ENCODE measurements around the gene KCNE1.
"Not testable (repeated sequence)": the region's sequence is repeated elsewhere in the genome, so short reads cannot be mapped to it uniquely, and the experiment has no call there.

Gene KCNE1
- 0 reads per million in 2 donors for total RNA-seq

GRCh38 chr21:34511787-34512455 lies at the start of gene KCNE1:
KCNE1 (minus strand) TSS chr21:34512210; CDS start chr21:34449634, 62,576 bp downstream.
- DNase-seq, result no peak

GRCh38 chr21:34561806-34562205 lies 49.8 kb upstream of the KCNE1 start:
- DNase-seq, result no peak

- no peak for DNase-seq
Measured at GRCh38 chr21:34560609-34561008, 48.6 kb upstream of the KCNE1 start.

- DNase-seq, result no peak
Measured at GRCh38 chr21:34560021-34560420, 48.0 kb upstream of the KCNE1 start.

- DNase-seq, result no peak
Measured at GRCh38 chr21:34559089-34559631, 47.1 kb upstream of the KCNE1 start.

- no peak for DNase-seq
Measured at GRCh38 chr21:34558166-34558565, 46.2 kb upstream of the KCNE1 start.

GRCh38 chr21:34557261-34557660 lies 45.3 kb upstream of the KCNE1 start:
- DNase-seq, result no peak

- not testable (repeated sequence) for DNase-seq
Measured at GRCh38 chr21:34554670-34555069, 42.7 kb upstream of the KCNE1 start.

GRCh38 chr21:34554227-34554626 lies 42.2 kb upstream of the KCNE1 start:
- DNase-seq, result no peak

- no peak for DNase-seq
Measured at GRCh38 chr21:34553151-34553952, 41.3 kb upstream of the KCNE1 start.

- DNase-seq, result no peak
Measured at GRCh38 chr21:34552360-34553098, 40.5 kb upstream of the KCNE1 start.

- DNase-seq, result no peak
Measured at GRCh38 chr21:34550182-34550799, 38.3 kb upstream of the KCNE1 start.

GRCh38 chr21:34548781-34549376 lies 36.9 kb upstream of the KCNE1 start:
- DNase-seq, result no peak

GRCh38 chr21:34546542-34546941 lies 34.5 kb upstream of the KCNE1 start:
- no peak for DNase-seq

- DNase-seq, result peak in 1 of 5 experiments; percentile 24
Measured at GRCh38 chr21:34545079-34545884, 33.3 kb upstream of the KCNE1 start.

GRCh38 chr21:34544032-34544496 lies 32.1 kb upstream of the KCNE1 start:
- peak in 4 of 5 experiments; percentile 7 to 72 (median 17) for DNase-seq

- DNase-seq, result no peak
Measured at GRCh38 chr21:34543017-34543416, 31.0 kb upstream of the KCNE1 start.

- DNase-seq, result no peak
Measured at GRCh38 chr21:34540206-34540605, 28.2 kb upstream of the KCNE1 start.

GRCh38 chr21:34537838-34538237 lies 25.8 kb upstream of the KCNE1 start:
- no peak for DNase-seq

GRCh38 chr21:34536820-34537219 lies 24.8 kb upstream of the KCNE1 start:
- no peak for DNase-seq

- DNase-seq, result no peak
Measured at GRCh38 chr21:34536311-34536710, 24.3 kb upstream of the KCNE1 start.
